ENCODE results near the gene CDH24. TPM values are rescaled to one million over a fixed set of nuclear protein-coding genes. Genes with fewer than 3 reads are reported as not detected.
A peak's percentile ranks its signal among the peaks of the same experiment; 100 is the strongest.

Gene CDH24
- 3.8 TPM for polyA plus RNA-seq (ENCODE audit: insufficient read length)

- DNase-seq (ENCODE audit: low read depth), result peak; percentile 62
Observed at GRCh38 chr14:23056956-23057756, at the start of gene CDH24. CDH24 (minus strand) TSS chr14:23057520; CDS start chr14:23055733, 1,787 bp downstream.

- no peak for DNase-seq (ENCODE audit: low read depth)
Observed at GRCh38 chr14:23106747-23107045, 49.4 kb upstream of the CDH24 start.

GRCh38 chr14:23105348-23105824 is 48.1 kb upstream of the CDH24 start:
- no peak for DNase-seq (ENCODE audit: low read depth)

- DNase-seq (ENCODE audit: low read depth), result no peak
Observed at GRCh38 chr14:23104591-23105347, 47.4 kb upstream of the CDH24 start, which contains the start of gene CIROP. CIROP (minus strand) TSS chr14:23104989; CDS start chr14:23104920, 69 bp downstream.

GRCh38 chr14:23104070-23104590 is 46.8 kb upstream of the CDH24 start:
- no peak for DNase-seq (ENCODE audit: low read depth)

GRCh38 chr14:23103581-23103980 is 46.3 kb upstream of the CDH24 start:
- no peak for DNase-seq (ENCODE audit: low read depth)

GRCh38 chr14:23102801-23103200 is 45.5 kb upstream of the CDH24 start:
- DNase-seq (ENCODE audit: low read depth), result no peak

GRCh38 chr14:23101986-23102625 is 44.8 kb upstream of the CDH24 start:
- DNase-seq (ENCODE audit: low read depth), result no peak

- no peak for DNase-seq (ENCODE audit: low read depth)
Observed at GRCh38 chr14:23101213-23101970, 44.1 kb upstream of the CDH24 start.

- no peak for DNase-seq (ENCODE audit: low read depth)
Observed at GRCh38 chr14:23099212-23099861, 42.0 kb upstream of the CDH24 start.

GRCh38 chr14:23097786-23098185 is 40.5 kb upstream of the CDH24 start:
- no peak for DNase-seq (ENCODE audit: low read depth)

GRCh38 chr14:23095196-23096108 is 38.1 kb upstream of the CDH24 start, which contains the start of gene C14orf119:
C14orf119 (plus strand) TSS chr14:23095505; CDS start chr14:23097659, 2,154 bp downstream.
- peak; percentile 100 for DNase-seq (ENCODE audit: low read depth)

- DNase-seq (ENCODE audit: low read depth), result peak; percentile 67
Observed at GRCh38 chr14:23094666-23095195, 37.4 kb upstream of the CDH24 start, which contains the start of gene ACIN1. ACIN1 (minus strand) TSS chr14:23095136; CDS start chr14:23095112, 24 bp downstream.

- no peak for DNase-seq (ENCODE audit: low read depth)
Observed at GRCh38 chr14:23093991-23094665, 36.8 kb upstream of the CDH24 start.

- no peak for DNase-seq (ENCODE audit: low read depth)
Observed at GRCh38 chr14:23093526-23093925, 36.2 kb upstream of the CDH24 start.

- no peak for DNase-seq (ENCODE audit: low read depth)
Observed at GRCh38 chr14:23093104-23093503, 35.8 kb upstream of the CDH24 start.

GRCh38 chr14:23091294-23092225 is 34.2 kb upstream of the CDH24 start:
- DNase-seq (ENCODE audit: low read depth), result no peak

All from forelimb muscle (tissue), 1 donor.